H1 (cell line): Measurements from ENCODE around the gene TMEM131L. TPM values are rescaled to one million over a fixed set of nuclear protein-coding genes. Genes with fewer than 3 reads are reported as not detected.

Experiments used
- CTCF ChIA-PET: fragments of 300-600 bp; sonication (Branson Sonifier 250); formaldehyde crosslinking; loops from one replicate; lab custom pipeline; 2021; ENCODE audit not compliant: partially characterized antibody; lab: Charles Lee
- POLR2A ChIA-PET: fragments of 300-600 bp; sonication (Branson Sonifier 250); formaldehyde crosslinking; loops from one replicate; lab custom pipeline; 2021; ENCODE audit warnings: inconsistent platforms; ENCODE audit not compliant: partially characterized antibody; lab: Charles Lee
- DNase-seq, 2 experiments: peaks; one replicate each; pipeline versions ENCODE4 v3.0.0 to v3.0.0-alpha.2; 2010 to 2022; ENCODE audit warnings: low spot score in 2 of 2, low read depth in 1 of 2, mixed read lengths in 1 of 2
- FAIRE-seq: peaks from 2 replicates; lab custom pipeline; 2011; peaks lifted over from hg19 to GRCh38; lab: Jason Lieb, UNC
- H2AFZ ChIP-seq: 2 replicates; pipeline ENCODE4 v1.8.1; 2012; ENCODE audit warnings: low read length, inconsistent platforms
- H2AK5ac ChIP-seq: 2 replicates; pipeline ENCODE4 v1.6.1; 2013; ENCODE audit warnings: low read depth, low read length
- H2BK120ac ChIP-seq: replicated peaks from 2 replicates; pipeline ENCODE3; 2013; ENCODE audit warnings: low read depth, low read length, inconsistent platforms
- H2BK12ac ChIP-seq: 2 replicates; pipeline ENCODE4 v1.6.1; 2013; ENCODE audit warnings: low read depth, low read length
- H2BK15ac ChIP-seq: 2 replicates; pipeline ENCODE4 v1.6.1; 2013; ENCODE audit warnings: low read length
- H2BK20ac ChIP-seq: 2 replicates; pipeline ENCODE4 v1.6.1; 2013; ENCODE audit warnings: low read length
- H2BK5ac ChIP-seq: 2 replicates; pipeline ENCODE4 v1.6.1; 2013; ENCODE audit warnings: low read depth, low read length
- H3K14ac ChIP-seq: 2 replicates; pipeline ENCODE4 v1.6.1; 2013; ENCODE audit warnings: inconsistent platforms; ENCODE audit not compliant: insufficient read length
- H3K18ac ChIP-seq: 2 replicates; pipeline ENCODE4 v1.6.1; 2013; ENCODE audit warnings: low read length; ENCODE audit errors: extremely low read depth
- H3K23ac ChIP-seq: 2 replicates; pipeline ENCODE4 v1.6.1; 2013; ENCODE audit warnings: inconsistent platforms; ENCODE audit not compliant: insufficient read length
- H3K23me2 ChIP-seq: 2 replicates; pipeline ENCODE4 v1.6.1; 2013; ENCODE audit warnings: low read depth, low read length
- H3K27ac ChIP-seq: 2 replicates; pipeline ENCODE4 v1.6.1; 2011; ENCODE audit warnings: low read depth, low read length, inconsistent platforms
- H3K27me3 ChIP-seq, 4 experiments: replicated peaks in 1 of 4; 1 replicate in 1 of 4; 2 replicates in 3 of 4; pipeline versions ENCODE4 v1.6.1 to v1.8.1; 2011 to 2013; ENCODE audit warnings: low read length in 3 of 4, mild to moderate bottlenecking in 3 of 4, inconsistent platforms in 2 of 4, mixed read lengths in 2 of 4, moderate library complexity in 1 of 4; ENCODE audit not compliant: control insufficient read depth in 3 of 4, insufficient read depth in 3 of 4; ENCODE audit errors: extremely low read depth in 1 of 4
- H3K36me3 ChIP-seq, 4 experiments: 2 replicates each; pipeline versions ENCODE4 v1.6.1 to v1.8.1; 2011 to 2013; ENCODE audit warnings: mild to moderate bottlenecking in 4 of 4, low read length in 3 of 4, moderate library complexity in 2 of 4, control low read depth in 1 of 4, inconsistent platforms in 1 of 4; ENCODE audit not compliant: insufficient read depth in 4 of 4, control insufficient read depth in 2 of 4
- H3K4ac ChIP-seq: replicated peaks from 2 replicates; pipeline ENCODE3; 2013; ENCODE audit warnings: low read length, low read depth, mixed read lengths, inconsistent platforms; ENCODE audit not compliant: insufficient read length
- H3K4me1 ChIP-seq, 4 experiments: replicated peaks in 1 of 4; 1 replicate in 1 of 4; 2 replicates in 3 of 4; pipeline versions ENCODE4 v1.6.1 to v1.8.1; 2011 to 2013; ENCODE audit warnings: low read length in 3 of 4, inconsistent platforms in 2 of 4, mixed read lengths in 1 of 4; ENCODE audit not compliant: insufficient read depth in 4 of 4, control insufficient read depth in 3 of 4
- H3K4me2 ChIP-seq, 2 experiments: 2 replicates each; pipeline versions ENCODE4 v1.6.1 to v1.8.1; 2011 to 2013; ENCODE audit warnings: low read depth in 2 of 2, low read length in 2 of 2, control low read depth in 1 of 2, inconsistent platforms in 1 of 2, mild to moderate bottlenecking in 1 of 2; ENCODE audit not compliant: insufficient read depth in 1 of 2
- H3K4me3 ChIP-seq, 4 experiments: fragments of 200-600, 300-600 bp in 1 of 4; sonication (generic), shearing (Covaris generic), sonication (Bioruptor Twin) in 1 of 4; 2 replicates each; pipeline versions ENCODE4 v1.5.1 to v1.8.1; 2011 to 2016; ENCODE audit warnings: low read length in 4 of 4, low read depth in 3 of 4, control low read depth in 2 of 4, inconsistent platforms in 2 of 4, mild to moderate bottlenecking in 2 of 4, mixed read lengths in 1 of 4, moderate library complexity in 1 of 4; ENCODE audit not compliant: insufficient read depth in 2 of 4; ENCODE audit errors: extremely low read depth in 1 of 4
- H3K56ac ChIP-seq: replicated peaks from 2 replicates; pipeline ENCODE3; 2013; ENCODE audit warnings: low read depth, mild to moderate bottlenecking, mixed read lengths, low read length, inconsistent platforms; ENCODE audit not compliant: insufficient read length
- H3K79me1 ChIP-seq: 2 replicates; pipeline ENCODE4 v1.6.1; 2013; ENCODE audit warnings: low read depth, low read length, control low read depth
- H3K79me2 ChIP-seq, 2 experiments: 2 replicates each; pipeline versions ENCODE4 v1.6.1 to v1.8.1; 2012 to 2013; ENCODE audit warnings: low read length in 2 of 2, mild to moderate bottlenecking in 2 of 2, inconsistent platforms in 1 of 2; ENCODE audit not compliant: insufficient read depth in 2 of 2, control insufficient read depth in 1 of 2
- H3K9ac ChIP-seq, 4 experiments: replicated peaks in 1 of 4; 1 replicate in 1 of 4; 2 replicates in 3 of 4; pipeline versions ENCODE4 v1.6.1 to v1.8.1; 2011 to 2013; ENCODE audit warnings: low read depth in 3 of 4, low read length in 3 of 4, control low read depth in 2 of 4, mild to moderate bottlenecking in 2 of 4, moderate library complexity in 2 of 4, inconsistent platforms in 1 of 4; ENCODE audit errors: extremely low read depth in 1 of 4
- H3K9me3 ChIP-seq, 2 experiments: 2 replicates each; pipeline versions ENCODE4 v1.6.1 to v1.8.1; 2012 to 2013; ENCODE audit warnings: mild to moderate bottlenecking in 2 of 2, moderate library complexity in 2 of 2, control low read depth in 1 of 2, inconsistent platforms in 1 of 2, low read depth in 1 of 2, low read length in 1 of 2, mixed read lengths in 1 of 2; ENCODE audit not compliant: insufficient read depth in 2 of 2
- H4K20me1 ChIP-seq, 2 experiments: replicated peaks in 1 of 2; 2 replicates each; pipeline versions ENCODE3 to v1.8.1; 2011 to 2013; ENCODE audit warnings: inconsistent platforms in 2 of 2, low read length in 2 of 2, mild to moderate bottlenecking in 1 of 2; ENCODE audit not compliant: insufficient read depth in 2 of 2, control insufficient read depth in 1 of 2
- H4K5ac ChIP-seq: 2 replicates; pipeline ENCODE4 v1.6.1; 2013; ENCODE audit warnings: low read length, low read depth, mixed read lengths, inconsistent platforms; ENCODE audit not compliant: insufficient read length
- H4K8ac ChIP-seq: 2 replicates; pipeline ENCODE4 v1.8.0; 2013; ENCODE audit warnings: mild to moderate bottlenecking, moderate library complexity, low read length, inconsistent platforms; ENCODE audit not compliant: insufficient read depth; ENCODE audit errors: extremely low read depth
- H4K91ac ChIP-seq: replicated peaks from 2 replicates; pipeline ENCODE3; 2013; ENCODE audit warnings: low read length, mixed read lengths, inconsistent platforms; ENCODE audit not compliant: insufficient read length
- WGBS, 2 experiments: shearing (Covaris generic) in 1 of 2; methylation state at CpG; one replicate each; pipeline versions ENCODE4 v1.1.6 to v1.1.7; 2013 to 2015; ENCODE audit warnings: low lambda C conversion rate in 2 of 2, mixed read lengths in 2 of 2, inconsistent platforms in 1 of 2, low coverage in 1 of 2, missing lambda C conversion rate in 1 of 2; ENCODE audit not compliant: insufficient replicate concordance in 2 of 2, insufficient coverage in 1 of 2, insufficient read length in 1 of 2; ENCODE audit errors: extremely low coverage in 1 of 2, missing lambda C conversion rate in 1 of 2; 5-methylcytosine and 5-hydroxymethylcytosine counted together
- polyA plus RNA-seq, 7 experiments: library from polyadenylated mRNA; depleted of rRNA in 3 of 7; stranded (reverse) in 5 of 7; unstranded in 2 of 7; fragments of >200 nt in 5 of 7; fragments of 200-250 nt in 2 of 7; gene quantifications; 1 replicate in 5 of 7; 2 replicates in 1 of 7; 4 replicates in 1 of 7; pipeline versions ENCODE4 v1.2.1 to v1.2.3, GENCODE V29; 2011 to 2013; ENCODE audit warnings: missing spikeins in 2 of 7, mixed read lengths in 2 of 7
- total RNA-seq: library from RNA; stranded (reverse); fragmentation: NEBNext Ultra II Directional; extraction: Animal tissue kit (Norgen Biotek cat#: 25700); gene quantifications from 2 replicates; pipeline ENCODE4 v1.2.1, GENCODE V29; 2021
- TF ChIP-seq, protein P1 (sequence below), 3 experiments: IDR thresholded peaks; 1 replicate in 2 of 3; 2 replicates in 1 of 3; pipeline versions ENCODE4 v1.5.1 to v1.6.1; 2011; ENCODE audit warnings: low read length in 3 of 3, mild to moderate bottlenecking in 3 of 3, inconsistent platforms in 2 of 3, low read depth in 1 of 3, moderate library complexity in 1 of 3; ENCODE audit not compliant: insufficient read depth in 1 of 3; ENCODE audit errors: control extremely low read depth in 1 of 3
- TF ChIP-seq, protein P2 (sequence below): IDR thresholded peaks from 2 replicates; pipeline ENCODE4 v1.6.1; 2012; ENCODE audit warnings: inconsistent platforms

Gene TMEM131L
- total and polyA plus RNA-seq, 2 of the 8 experiments (the other 6 are each of a cell fraction or from before 2014, with no cell fraction given), result 14.3 to 26.1 TPM

DNA sequence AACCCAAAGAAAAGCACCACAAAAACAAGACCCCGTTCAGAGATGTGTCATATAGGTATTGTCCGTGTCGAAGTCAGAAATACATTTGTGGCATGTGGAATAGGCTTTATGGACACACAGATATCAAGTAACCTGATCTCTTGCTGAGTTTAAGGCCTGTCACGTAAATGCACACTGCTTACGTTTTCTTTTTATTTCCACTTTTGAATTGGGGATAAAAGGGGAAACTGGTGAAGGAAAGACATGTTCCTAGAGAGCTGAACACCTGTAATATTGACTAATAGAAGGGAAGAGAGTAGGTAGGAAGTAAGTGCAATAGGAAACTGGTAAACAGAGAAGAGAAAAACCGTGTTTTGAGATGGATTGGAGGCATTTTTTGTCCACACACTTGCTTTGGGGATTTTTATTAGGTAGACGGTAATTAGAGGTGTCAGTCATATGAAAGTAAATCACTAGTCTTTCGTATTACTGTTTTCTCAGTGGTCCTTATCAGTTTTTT, 24.9 kb downstream of the TMEM131L start:
- Histone ChIP-seq H3K27ac (no peak overlapping the region), H3K79me1 (peaks cover 9% of the 10 kb centered on the region), H3K18ac (no peak overlapping the region), H3K79me2 (peaks cover 0 to 45% of the 10 kb centered on the region in 2 experiments; a peak in 3 of 4 replicates), H3K4ac (no peak overlapping the region), H2BK12ac (no peak overlapping the region), H3K36me3 (no peaks in the 10 kb centered on the region), H4K8ac (no peak overlapping the region), H4K5ac (no peak overlapping the region), H2BK5ac (no peak overlapping the region), H3K14ac (no peak overlapping the region), H3K4me2 (no peak overlapping the region), H3K23me2 (peaks cover 2% of the 10 kb centered on the region; the same call in 1 of the 2 replicates), H4K91ac (no peak overlapping the region), H3K27me3 (no peaks in the 10 kb centered on the region), H2AFZ (no peak overlapping the region), H2BK20ac (no peak overlapping the region), H3K9me3 (no peaks in the 10 kb centered on the region), H3K9ac (no peak overlapping the region), H4K20me1 (peaks cover 0 to 8% of the 10 kb centered on the region in 2 experiments), H2BK120ac (no peak overlapping the region), H3K23ac (no peak overlapping the region), H2AK5ac (no peak overlapping the region), H3K4me3 (no peak overlapping the region), H2BK15ac (no peak overlapping the region), H3K56ac (no peak overlapping the region), H3K4me1 (peaks cover 10 to 43% (median 23%) of the 10 kb centered on the region in 4 experiments)
- ChIA-PET POLR2A (interaction anchor here (1.0 kb wide), 1 partner anchor 8 kb away, joined by 4 read pairs; no protein-coding TSS in a partner anchor), CTCF (interaction anchor here (0.9 to 3.6 kb wide), 2 partner anchors 51 to 58 kb away, joined by 4 to 19 read pairs; no protein-coding TSS in a partner anchor)
- 92% methylated on average over 8 of the region's 8 CpGs; no CpG with 5 or more reads in 1 of the 2 experiments for WGBS, 2 experiments
- DNase-seq (no peak), FAIRE-seq (no peak)
- TF ChIP-seq, protein P1, sequence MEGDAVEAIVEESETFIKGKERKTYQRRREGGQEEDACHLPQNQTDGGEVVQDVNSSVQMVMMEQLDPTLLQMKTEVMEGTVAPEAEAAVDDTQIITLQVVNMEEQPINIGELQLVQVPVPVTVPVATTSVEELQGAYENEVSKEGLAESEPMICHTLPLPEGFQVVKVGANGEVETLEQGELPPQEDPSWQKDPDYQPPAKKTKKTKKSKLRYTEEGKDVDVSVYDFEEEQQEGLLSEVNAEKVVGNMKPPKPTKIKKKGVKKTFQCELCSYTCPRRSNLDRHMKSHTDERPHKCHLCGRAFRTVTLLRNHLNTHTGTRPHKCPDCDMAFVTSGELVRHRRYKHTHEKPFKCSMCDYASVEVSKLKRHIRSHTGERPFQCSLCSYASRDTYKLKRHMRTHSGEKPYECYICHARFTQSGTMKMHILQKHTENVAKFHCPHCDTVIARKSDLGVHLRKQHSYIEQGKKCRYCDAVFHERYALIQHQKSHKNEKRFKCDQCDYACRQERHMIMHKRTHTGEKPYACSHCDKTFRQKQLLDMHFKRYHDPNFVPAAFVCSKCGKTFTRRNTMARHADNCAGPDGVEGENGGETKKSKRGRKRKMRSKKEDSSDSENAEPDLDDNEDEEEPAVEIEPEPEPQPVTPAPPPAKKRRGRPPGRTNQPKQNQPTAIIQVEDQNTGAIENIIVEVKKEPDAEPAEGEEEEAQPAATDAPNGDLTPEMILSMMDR (IDR thresholded peaks at IDR 0.05; ENCODE audit: control extremely low read depth in 1 of 3, insufficient read depth in 1 of 3, low read depth in 1 of 3, low read length in 3 of 3), result no peak
- TF ChIP-seq, protein P2, sequence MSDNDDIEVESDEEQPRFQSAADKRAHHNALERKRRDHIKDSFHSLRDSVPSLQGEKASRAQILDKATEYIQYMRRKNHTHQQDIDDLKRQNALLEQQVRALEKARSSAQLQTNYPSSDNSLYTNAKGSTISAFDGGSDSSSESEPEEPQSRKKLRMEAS, result no peak
